Fibroblast of pulmonary artery (primary cell): ENCODE data around the gene NT5DC3.
A peak's percentile ranks its signal among the peaks of the same experiment; 100 is the strongest.

Experiments
- DNase-seq: peaks from one replicate; pipeline ENCODE4 v3.0.0-alpha.2; 2010; ENCODE audit warnings: low read depth
- H3K4me3 ChIP-seq: replicated peaks from 2 replicates; pipeline ENCODE4 v1.5.1; 2011; ENCODE audit warnings: low read depth, mild to moderate bottlenecking, control low read depth, low read length, moderate library complexity
- TF ChIP-seq, protein P1 (sequence below): IDR thresholded peaks from 2 replicates; pipeline ENCODE4 v1.5.1; 2011; ENCODE audit warnings: mild to moderate bottlenecking, control low read depth, low read length, inconsistent platforms; ENCODE audit errors: missing control alignments

The NT5DC3 gene

DNA sequence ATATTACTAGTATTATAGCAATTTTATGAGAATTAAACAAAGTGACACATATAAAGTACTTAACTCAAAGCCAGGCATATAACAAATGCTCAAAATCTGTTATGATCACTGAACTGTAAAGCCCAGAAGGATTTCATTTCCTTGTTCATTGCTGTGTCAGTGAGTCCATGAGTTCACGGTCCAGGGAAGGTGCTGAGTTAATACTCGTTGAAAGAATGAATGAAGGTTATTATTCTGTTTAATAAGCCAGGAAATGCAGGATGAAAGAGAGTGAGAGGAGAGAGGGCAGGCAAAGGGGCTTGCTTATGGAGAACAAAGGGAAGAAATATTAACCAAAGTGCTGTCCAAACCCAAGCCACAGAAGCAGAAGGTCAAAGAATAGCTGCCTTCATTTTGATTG is 40.2 kb upstream of the NT5DC3 start:
- H3K4me3 ChIP-seq: no peak overlapping the region
- TF ChIP-seq, protein P1, sequence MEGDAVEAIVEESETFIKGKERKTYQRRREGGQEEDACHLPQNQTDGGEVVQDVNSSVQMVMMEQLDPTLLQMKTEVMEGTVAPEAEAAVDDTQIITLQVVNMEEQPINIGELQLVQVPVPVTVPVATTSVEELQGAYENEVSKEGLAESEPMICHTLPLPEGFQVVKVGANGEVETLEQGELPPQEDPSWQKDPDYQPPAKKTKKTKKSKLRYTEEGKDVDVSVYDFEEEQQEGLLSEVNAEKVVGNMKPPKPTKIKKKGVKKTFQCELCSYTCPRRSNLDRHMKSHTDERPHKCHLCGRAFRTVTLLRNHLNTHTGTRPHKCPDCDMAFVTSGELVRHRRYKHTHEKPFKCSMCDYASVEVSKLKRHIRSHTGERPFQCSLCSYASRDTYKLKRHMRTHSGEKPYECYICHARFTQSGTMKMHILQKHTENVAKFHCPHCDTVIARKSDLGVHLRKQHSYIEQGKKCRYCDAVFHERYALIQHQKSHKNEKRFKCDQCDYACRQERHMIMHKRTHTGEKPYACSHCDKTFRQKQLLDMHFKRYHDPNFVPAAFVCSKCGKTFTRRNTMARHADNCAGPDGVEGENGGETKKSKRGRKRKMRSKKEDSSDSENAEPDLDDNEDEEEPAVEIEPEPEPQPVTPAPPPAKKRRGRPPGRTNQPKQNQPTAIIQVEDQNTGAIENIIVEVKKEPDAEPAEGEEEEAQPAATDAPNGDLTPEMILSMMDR: no peak
- no peak for DNase-seq

DNA sequence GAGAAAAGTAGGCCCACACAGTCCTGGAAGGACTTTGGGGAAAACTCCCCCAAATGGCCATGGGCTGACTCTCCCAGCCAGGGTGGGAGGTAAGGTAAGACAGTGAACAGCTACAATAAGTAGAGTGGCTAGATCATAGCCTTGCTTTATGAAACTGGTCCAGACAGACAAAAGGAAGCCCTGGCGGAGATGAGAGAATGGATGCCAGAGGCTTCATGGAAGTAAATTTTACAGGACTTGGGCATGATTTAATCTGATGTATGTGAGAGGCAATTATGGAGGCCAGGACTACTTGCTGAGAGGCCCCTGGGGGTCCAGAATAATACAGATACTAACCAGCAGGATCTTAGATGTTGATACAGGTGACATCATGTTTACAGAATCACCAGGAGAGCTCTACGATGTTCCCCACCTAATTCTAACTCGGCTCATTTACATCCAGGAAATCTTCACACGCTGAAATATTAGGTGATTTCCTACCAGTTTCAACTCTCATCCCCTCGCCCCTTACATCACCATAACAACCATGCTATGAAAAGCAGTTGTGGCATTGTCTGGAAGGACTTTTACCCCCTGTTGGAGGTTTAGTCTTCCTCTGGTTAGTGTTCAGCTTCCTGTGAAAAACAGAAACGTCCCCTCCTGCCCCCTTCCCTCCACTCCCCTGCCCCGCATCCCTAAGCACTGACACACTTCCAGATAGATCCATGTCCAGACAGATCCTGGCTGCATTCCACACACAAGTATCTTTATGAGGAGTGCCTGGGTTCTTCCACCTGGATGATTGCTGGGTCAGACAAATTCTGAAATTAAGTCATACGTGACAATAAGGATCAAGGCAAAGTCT is 39.5 kb upstream of the NT5DC3 start:
- DNase-seq: no peak
- no peak overlapping the region for H3K4me3 ChIP-seq
- TF ChIP-seq, protein P1: no peak

DNA sequence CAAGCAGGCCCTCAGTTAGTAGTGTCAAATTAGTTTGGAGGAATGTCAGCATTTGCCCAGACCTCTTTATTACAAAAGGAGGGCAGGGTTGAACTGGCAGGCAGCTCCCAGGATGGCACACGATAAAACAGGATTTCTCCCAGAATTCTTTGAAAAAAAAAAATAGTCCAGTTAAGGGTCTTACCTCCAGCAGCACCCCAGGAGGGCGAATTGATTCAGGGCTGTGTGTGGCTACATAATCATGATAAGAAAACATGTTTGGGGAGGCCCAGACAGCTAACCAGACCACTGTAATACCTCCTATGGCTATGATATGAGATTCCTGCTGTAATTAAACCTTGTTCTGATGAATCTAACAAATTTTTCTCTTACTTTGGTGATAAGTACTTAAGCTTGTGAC is 38.8 kb upstream of the NT5DC3 start:
- DNase-seq: no peak
- H3K4me3 ChIP-seq: no peak overlapping the region
- TF ChIP-seq, protein P1: no peak

DNA sequence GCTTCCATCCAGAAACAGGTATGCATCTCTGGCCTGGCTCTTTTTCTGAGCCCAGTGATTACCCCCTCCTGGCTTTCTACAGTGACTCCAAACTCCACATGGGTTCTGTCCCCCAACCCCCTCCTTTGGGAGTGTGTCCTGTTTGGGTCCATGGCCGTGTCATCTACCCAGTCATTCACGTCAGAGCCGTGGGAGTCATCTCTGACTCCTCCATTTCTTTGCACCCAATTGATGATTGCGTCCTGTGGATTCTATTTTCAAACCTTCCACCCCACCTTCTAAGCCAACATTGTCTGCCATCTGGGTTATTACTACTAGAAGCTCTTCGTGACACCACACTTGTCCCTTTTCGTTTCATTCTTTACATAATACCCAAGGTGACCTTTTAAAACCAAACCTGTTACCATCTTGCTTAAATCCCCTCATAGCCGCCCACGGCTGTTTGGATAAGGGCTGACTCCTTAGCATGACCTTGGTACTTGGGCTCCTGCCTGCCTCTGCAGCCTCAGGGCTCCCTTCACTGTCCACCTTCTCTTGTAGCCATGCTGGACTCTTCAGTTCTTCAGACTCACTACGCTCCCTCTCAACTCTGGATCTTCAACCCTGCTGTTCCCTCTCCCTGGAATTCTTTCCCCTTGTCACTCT is 38.1 kb upstream of the NT5DC3 start:
- TF ChIP-seq, protein P1: no peak
- DNase-seq: no peak
- H3K4me3 ChIP-seq: no peak overlapping the region

DNA sequence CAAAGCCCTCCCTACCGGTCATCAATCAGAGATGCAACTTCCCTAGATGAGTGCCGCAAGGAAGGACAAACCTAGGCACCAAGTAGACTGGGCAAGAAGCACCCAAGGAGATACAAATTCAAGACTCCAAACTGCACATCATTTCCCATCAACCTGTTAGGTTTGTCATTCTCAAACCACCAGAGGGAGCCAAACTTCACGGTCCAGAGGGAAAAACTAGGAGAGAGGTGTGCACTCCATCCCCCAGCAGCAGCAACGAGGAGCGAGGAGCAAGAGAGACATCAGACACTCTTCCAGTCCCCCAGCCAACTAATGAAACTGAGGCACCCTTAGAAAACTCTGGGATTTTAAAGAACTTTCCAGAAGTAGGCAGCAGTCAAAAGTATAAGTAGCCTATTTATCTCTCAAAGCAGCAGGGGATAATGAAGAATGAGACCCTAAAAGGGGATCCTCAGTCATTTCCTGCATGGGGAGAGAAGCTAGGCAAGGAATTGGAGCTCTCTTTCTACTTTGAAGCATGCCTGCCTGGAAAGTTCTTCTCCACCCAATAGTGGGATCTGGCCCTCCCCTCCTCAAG is 37.0 kb upstream of the NT5DC3 start:
- TF ChIP-seq, protein P1: peak; percentile 85
- peak; percentile 81 for DNase-seq
- H3K4me3 ChIP-seq: no peak overlapping the region

DNA sequence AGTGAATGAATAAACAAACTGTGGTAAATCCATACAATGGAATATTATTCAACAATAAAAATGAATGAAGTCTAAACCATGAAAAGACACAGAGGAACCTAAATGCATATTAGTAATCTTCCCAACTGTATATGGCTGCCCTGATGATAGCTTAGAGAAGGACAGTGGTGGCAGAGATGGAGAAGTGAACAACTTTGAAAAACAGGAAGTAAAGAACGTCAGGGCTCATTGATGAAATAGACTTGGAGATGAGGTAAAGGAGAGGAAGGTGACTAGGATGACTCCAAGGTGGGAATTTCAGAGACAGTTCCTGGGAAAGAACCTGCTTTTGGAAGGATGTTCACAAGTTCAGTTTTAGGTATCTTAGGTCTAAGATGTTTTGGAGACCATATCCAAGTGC is 36.3 kb upstream of the NT5DC3 start:
- no peak for DNase-seq
- no peak overlapping the region for H3K4me3 ChIP-seq
- TF ChIP-seq, protein P1: no peak
